Ectodermal cell (in vitro differentiated cells): Measurements from ENCODE around the gene KMT2E.

Source experiments
- H3K27ac ChIP-seq: 2 replicates; pipeline ENCODE4 v1.7.0; 2013; ENCODE audit warnings: mild to moderate bottlenecking, low read depth, low read length; ENCODE audit not compliant: insufficient read depth, poor library complexity, severe bottlenecking
- H3K27me3 ChIP-seq: 2 replicates; pipeline ENCODE4 v1.7.0; 2013; ENCODE audit warnings: mild to moderate bottlenecking, low read length; ENCODE audit not compliant: insufficient read depth, control insufficient read depth, poor library complexity, severe bottlenecking
- H3K36me3 ChIP-seq: one replicate; pipeline ENCODE4 v1.7.0; 2013; ENCODE audit warnings: low read length; ENCODE audit not compliant: control insufficient read depth, insufficient read depth
- H3K4me1 ChIP-seq: one replicate; pipeline ENCODE4 v1.7.0; 2013; ENCODE audit warnings: low read length; ENCODE audit not compliant: control insufficient read depth, insufficient read depth
- H3K4me3 ChIP-seq: 2 replicates; pipeline ENCODE4 v1.7.0; 2013; ENCODE audit warnings: low read depth, low read length, control low read depth; ENCODE audit not compliant: insufficient read depth
- H3K9me3 ChIP-seq: 2 replicates; pipeline ENCODE4 v1.7.0; 2013; ENCODE audit warnings: mild to moderate bottlenecking, low read length, moderate library complexity; ENCODE audit not compliant: control insufficient read depth
- WGBS, 2 experiments: methylation state at CpG; one replicate each; pipeline ENCODE4 v1.1.7; 2013; ENCODE audit warnings: missing lambda C conversion rate in 2 of 2; 5-methylcytosine and 5-hydroxymethylcytosine counted together

KMT2E gene

DNA sequence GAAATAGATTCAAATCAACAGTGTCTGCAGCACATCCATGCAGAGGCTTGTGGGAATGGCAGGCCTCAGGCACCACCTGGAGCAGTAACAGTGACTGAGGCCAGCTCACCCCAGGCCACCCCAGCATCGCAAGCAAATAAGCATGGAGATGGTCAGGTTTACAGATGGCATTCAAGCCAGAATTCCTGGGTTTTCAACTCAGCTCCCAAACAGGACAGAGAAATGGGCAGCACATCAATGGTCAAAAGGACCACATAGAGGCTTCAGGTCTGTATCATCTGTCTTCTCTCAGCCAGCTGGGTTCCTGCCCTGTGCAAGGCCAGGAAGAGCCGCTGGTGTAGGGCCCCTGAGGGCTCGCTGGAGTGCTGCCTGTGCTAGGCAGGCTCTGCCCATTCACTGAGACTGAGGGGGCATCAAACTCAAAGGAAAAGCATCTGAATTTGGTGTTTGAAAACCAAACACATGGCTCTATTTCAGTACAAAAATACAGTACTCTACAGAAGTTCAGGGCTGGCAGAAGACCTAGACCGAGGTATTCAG lies 112.5 kb downstream of the KMT2E start:
- Histone ChIP-seq H3K9me3 (no peaks in the 10 kb centered on the region), H3K4me3 (no peak overlapping the region), H3K27me3 (no peaks in the 10 kb centered on the region), H3K4me1 (peaks cover 5% of the 10 kb centered on the region), H3K27ac (no peak overlapping the region), H3K36me3 (peaks cover 3% of the 10 kb centered on the region)
- 93 to 96% methylated on average over 4 of the region's 4 CpGs for WGBS, 2 experiments

DNA sequence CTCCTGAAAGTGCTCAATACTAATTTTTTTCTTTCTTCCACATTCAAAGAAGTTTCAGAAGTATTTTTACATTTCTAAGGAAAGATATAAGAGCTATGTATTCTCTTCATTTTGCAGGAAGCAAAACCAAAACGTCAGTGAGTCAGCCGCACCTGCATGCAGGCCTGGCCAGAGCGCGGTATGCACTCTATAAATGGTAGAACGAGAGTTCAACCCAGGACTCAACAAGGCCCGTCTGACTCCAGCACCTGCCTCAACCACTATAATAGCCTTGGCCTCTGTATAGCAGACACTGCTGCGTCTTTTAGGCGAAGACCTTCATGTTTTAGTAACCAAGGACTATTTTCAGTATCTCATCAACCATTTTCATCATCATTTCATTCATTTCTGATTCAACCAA lies 113.2 kb downstream of the KMT2E start:
- H3K4me3 ChIP-seq = no peak overlapping the region
- H3K36me3 ChIP-seq = peaks cover 3% of the 10 kb centered on the region
- peaks cover 9% of the 10 kb centered on the region for H3K4me1 ChIP-seq
- no peak overlapping the region for H3K27ac ChIP-seq
- H3K27me3 ChIP-seq = no peaks in the 10 kb centered on the region
- no peaks in the 10 kb centered on the region for H3K9me3 ChIP-seq
- 93 to 95% methylated on average over 8 of the region's 8 CpGs for whole genome bisulfite sequencing, 2 experiments

DNA sequence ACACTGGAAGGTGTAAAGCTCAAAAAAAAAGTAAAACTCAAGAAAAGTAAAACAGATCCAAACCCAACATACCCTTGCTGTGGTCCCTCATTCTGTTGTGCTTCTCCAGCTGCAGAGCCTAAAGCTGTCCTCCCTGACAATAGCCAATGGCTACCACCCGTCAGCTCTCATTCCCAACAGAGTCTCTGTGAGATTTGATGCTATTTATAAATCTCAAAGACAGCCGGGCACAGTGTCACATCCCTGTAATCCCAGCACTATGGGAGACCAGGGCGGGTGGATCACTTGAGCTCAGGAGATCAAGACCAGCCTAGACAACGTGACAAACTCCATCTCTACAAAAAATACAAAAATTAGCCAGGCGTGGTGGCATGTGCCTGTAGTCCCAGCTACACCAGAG lies 116.0 kb downstream of the KMT2E start:
- peaks cover 9% of the 10 kb centered on the region for H3K4me1 ChIP-seq
- no peak overlapping the region for H3K4me3 ChIP-seq
- H3K27ac ChIP-seq = no peak overlapping the region
- no peaks in the 10 kb centered on the region for H3K9me3 ChIP-seq
- no peaks in the 10 kb centered on the region for H3K27me3 ChIP-seq
- 93 to 94% methylated on average over 5 of the region's 5 CpGs for WGBS, 2 experiments
- H3K36me3 ChIP-seq = peaks cover 3% of the 10 kb centered on the region

DNA sequence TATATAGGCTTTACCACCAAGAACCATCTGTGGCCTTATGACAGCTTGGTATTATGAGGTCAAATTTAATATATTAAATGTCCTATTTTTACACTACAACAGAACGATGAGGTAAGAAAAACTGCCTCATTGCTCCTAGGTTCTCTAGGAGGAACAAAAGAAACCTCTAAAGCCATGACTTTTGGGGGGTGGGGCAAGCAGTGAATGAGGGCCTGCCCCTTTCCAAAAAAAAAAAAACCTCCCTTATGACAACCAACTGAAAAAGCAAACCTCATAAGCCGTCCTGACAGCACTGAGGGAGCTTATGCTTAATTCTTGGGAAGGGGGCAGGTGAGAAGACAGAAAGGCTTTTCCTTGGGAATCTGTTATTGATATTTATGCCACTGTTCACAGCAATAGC lies 116.6 kb downstream of the KMT2E start:
- Histone ChIP-seq H3K4me3 (no peak overlapping the region), H3K9me3 (no peaks in the 10 kb centered on the region), H3K27ac (no peak overlapping the region), H3K36me3 (peaks cover 3% of the 10 kb centered on the region), H3K27me3 (no peaks in the 10 kb centered on the region), H3K4me1 (peaks cover 9% of the 10 kb centered on the region)
- WGBS, 2 experiments = 93 to 100% methylated on average over 2 of the region's 2 CpGs

DNA sequence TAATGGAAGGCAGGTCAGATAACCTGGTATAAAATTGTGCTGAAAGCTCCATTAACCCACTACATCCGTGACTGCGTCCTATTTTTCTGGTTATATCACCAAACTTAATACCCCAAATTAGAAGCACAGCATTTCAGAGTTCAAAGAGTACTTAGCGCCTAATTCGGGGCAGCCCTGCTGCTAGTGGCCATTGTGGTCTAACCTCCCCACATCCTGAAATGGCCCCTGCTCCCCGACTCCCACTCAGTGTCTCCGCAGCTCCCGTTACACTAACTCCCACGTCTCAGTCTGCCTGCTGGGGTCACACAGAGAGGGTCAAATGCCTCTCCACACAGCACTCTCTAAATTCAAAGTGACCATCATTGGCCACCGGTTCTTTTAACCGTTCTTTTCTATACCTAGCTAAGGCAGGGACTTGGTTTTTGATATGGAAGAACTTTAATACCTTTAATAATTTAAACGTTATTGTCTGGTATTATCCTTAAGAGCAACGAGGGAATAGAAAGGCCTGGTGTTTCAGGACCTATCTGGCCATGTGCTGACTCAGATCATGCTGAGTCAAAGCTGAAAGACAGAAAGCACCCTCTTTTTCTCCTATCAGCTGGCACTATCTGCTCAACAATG lies 117.1 kb downstream of the KMT2E start:
- Histone ChIP-seq H3K4me1 (peaks cover 9% of the 10 kb centered on the region), H3K27me3 (no peaks in the 10 kb centered on the region), H3K27ac (no peak overlapping the region), H3K4me3 (no peak overlapping the region), H3K36me3 (peaks cover 3% of the 10 kb centered on the region), H3K9me3 (no peaks in the 10 kb centered on the region)
- 81% methylated on average over 10 to 12 of the region's 12 CpGs for WGBS, 2 experiments

DNA sequence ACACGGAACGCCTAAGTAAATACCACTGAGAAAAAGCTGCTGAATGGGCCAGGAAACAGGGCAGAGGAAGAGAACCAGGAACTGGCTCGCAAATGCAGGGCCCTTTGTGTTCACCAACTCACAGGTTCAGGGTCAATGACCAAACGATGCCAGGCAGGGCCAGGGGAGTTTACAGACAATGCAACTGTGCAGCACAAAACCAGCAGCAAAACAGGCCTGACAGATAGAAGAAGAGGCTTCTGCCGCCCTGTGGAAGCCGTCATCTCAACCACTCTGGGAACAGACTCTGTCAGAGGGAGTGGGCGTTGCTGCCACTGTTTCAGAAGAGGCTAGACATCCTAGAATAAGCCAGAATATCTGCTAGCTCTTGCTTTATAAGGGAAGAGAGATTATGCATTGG lies 117.9 kb downstream of the KMT2E start:
- WGBS, 2 experiments = 90 to 92% methylated on average over 7 of the region's 7 CpGs
- no peaks in the 10 kb centered on the region for H3K27me3 ChIP-seq
- H3K27ac ChIP-seq = no peak overlapping the region
- H3K4me1 ChIP-seq = peaks cover 9% of the 10 kb centered on the region
- H3K9me3 ChIP-seq = no peaks in the 10 kb centered on the region
- H3K36me3 ChIP-seq = no peaks in the 10 kb centered on the region
- no peak overlapping the region for H3K4me3 ChIP-seq

DNA sequence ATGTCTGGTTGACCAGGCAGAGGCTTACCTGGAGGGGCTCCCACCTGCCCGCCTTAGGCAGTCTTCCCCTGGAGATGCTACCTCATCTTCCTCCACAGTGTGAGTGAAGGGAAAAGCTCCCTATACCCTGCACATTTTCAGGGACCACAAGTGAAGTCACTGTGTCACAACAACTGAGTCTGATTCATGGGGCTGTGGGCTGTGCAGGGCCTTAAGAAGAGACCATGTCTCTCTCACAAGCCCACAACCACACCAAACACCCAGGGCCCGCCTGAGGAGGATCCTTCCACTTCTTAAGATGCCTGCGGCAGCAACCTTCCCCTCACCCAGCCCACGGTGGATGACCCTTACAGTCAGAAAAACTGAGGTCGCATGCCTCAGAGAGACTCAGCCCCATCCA lies 118.3 kb downstream of the KMT2E start:
- no peaks in the 10 kb centered on the region for H3K27me3 ChIP-seq
- 94 to 95% methylated on average over 5 of the region's 5 CpGs for WGBS, 2 experiments
- peaks cover 9% of the 10 kb centered on the region for H3K4me1 ChIP-seq
- no peaks in the 10 kb centered on the region for H3K9me3 ChIP-seq
- H3K36me3 ChIP-seq = no peaks in the 10 kb centered on the region
- H3K27ac ChIP-seq = no peak overlapping the region
- H3K4me3 ChIP-seq = no peak overlapping the region

DNA sequence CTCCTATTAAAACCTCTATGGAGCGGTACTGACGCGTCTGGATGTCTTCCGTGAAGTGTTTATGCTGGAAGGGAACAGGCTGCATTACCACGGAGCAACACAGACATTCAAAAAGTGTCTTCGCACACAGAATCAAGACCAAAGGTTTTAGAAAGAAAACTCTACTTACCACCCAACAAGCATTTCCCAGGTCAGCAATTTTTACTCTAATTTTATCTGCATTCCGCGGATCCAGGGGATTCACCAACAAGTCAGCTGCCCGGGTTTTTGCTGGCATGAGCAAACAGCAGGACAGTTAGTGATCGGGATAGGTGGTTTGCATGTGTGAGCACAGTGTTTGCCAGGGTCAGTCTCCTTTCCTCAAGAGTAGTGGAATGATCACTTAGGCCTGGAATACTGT lies 118.8 kb downstream of the KMT2E start:
- H3K4me1 ChIP-seq = peaks cover 9% of the 10 kb centered on the region
- H3K27me3 ChIP-seq = no peaks in the 10 kb centered on the region
- no peaks in the 10 kb centered on the region for H3K9me3 ChIP-seq
- WGBS, 2 experiments = 95 to 97% methylated on average over 10 of the region's 10 CpGs
- no peak overlapping the region for H3K27ac ChIP-seq
- no peak overlapping the region for H3K4me3 ChIP-seq
- no peaks in the 10 kb centered on the region for H3K36me3 ChIP-seq

DNA sequence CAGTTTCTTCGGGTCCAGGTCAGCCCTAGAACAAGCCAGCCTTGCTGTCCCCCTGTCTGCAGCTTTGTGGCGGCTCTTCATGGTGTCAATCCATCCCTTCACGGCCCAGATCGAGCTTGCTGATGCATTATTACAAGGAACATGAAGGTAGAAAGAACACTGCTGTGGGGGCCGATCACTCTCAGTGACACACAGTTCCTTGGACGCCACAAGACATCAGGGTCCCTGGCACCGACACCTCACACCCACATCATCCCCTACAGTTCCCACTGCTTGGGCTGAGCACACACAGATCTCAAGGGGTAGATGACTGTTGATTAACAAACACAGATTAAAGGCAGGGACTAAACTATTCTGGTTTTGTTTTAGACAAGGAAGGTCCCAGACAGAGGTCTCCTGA lies 119.4 kb downstream of the KMT2E start:
- WGBS, 2 experiments = 88 to 93% methylated on average over 7 of the region's 7 CpGs
- H3K27me3 ChIP-seq = no peaks in the 10 kb centered on the region
- H3K9me3 ChIP-seq = no peaks in the 10 kb centered on the region
- no peak overlapping the region for H3K4me3 ChIP-seq
- no peaks in the 10 kb centered on the region for H3K36me3 ChIP-seq
- H3K27ac ChIP-seq = no peak overlapping the region
- peaks cover 9% of the 10 kb centered on the region for H3K4me1 ChIP-seq

DNA sequence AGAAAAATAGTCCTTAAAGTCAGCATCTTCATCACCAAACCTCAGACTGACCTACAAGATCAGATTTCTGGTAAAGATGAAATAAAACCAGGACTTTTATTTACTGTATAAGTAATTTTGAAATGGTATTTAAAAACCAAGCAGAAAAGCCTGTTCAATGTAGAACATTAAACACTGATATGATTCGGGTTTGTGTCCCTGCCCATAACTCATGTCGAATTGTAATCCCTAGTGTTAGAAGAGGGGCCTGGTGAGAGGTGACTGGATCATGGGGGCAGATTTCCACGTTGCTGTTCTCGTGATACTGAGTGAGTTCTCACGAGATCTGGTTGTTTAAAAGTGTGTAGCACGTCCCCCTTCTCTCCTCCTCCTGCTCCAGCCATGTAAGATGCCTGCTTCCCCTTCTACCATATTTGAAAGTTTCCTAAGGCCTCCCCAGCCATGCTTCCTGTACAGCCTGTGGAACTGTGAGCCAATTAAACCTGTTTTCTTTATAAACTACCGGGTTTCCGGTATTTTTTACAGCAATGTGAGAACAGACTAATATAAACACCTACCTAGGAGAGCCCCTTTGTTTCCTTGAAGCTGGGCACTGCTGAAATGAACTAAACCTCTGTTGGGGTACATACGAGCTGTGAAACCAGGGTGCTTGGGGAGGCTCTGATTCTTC lies 120.1 kb downstream of the KMT2E start:
- peaks cover 3% of the 10 kb centered on the region for H3K36me3 ChIP-seq
- WGBS, 2 experiments = 92 to 95% methylated on average over 9 of the region's 9 CpGs
- no peak overlapping the region for H3K27ac ChIP-seq
- H3K9me3 ChIP-seq = no peaks in the 10 kb centered on the region
- no peaks in the 10 kb centered on the region for H3K27me3 ChIP-seq
- peaks cover 9% of the 10 kb centered on the region for H3K4me1 ChIP-seq
- H3K4me3 ChIP-seq = no peak overlapping the region
